Gastrocnemius medialis (tissue), 4 donors: Measurements from ENCODE around the gene MED12. TPM values are rescaled to one million over a fixed set of nuclear protein-coding genes. Genes with fewer than 3 reads are reported as not detected.
"Not testable (repeated sequence)": the region's sequence is repeated elsewhere in the genome, so short reads cannot be mapped to it uniquely, and the experiment has no call there.

ENCODE experiments used
- ATAC-seq, 2 donors: fragments of 150-250 bp; one replicate each; pipeline ENCODE4 v1.9.1; 2016
- DNase-seq, 2 donors: peaks; one replicate each; pipeline ENCODE4 v3.0.0-alpha.2; 2019
- H3K27ac ChIP-seq, 4 donors: fragments of 200-600 bp; sonication (generic); 1 replicate in 1 of 4; 2 replicates in 3 of 4; pipeline ENCODE4 v1.5.1; 2016 to 2018; ENCODE audit warnings: mild to moderate bottlenecking in 2 of 4, moderate library complexity in 1 of 4
- H3K27me3 ChIP-seq, 3 donors: fragments of 200-600 bp; sonication (generic) in 2 of 3; 1 replicate in 1 of 3; 2 replicates in 2 of 3; pipeline versions ENCODE4 v1.5.1 to v1.6.0; 2016 to 2019; ENCODE audit warnings: mild to moderate bottlenecking in 1 of 3, moderate library complexity in 1 of 3
- H3K36me3 ChIP-seq, 2 donors: fragments of 200-600 bp; sonication (generic) in 1 of 2; one replicate each; pipeline ENCODE4 v1.5.1; 2017 to 2018
- H3K4me1 ChIP-seq, 2 donors: fragments of 200-600 bp; sonication (generic) in 1 of 2; one replicate each; pipeline ENCODE4 v1.5.1; 2016 to 2017; ENCODE audit warnings: mild to moderate bottlenecking in 2 of 2
- H3K4me3 ChIP-seq, 4 donors: fragments of 200-600 bp; sonication (generic) in 3 of 4; 1 replicate in 1 of 4; 2 replicates in 3 of 4; pipeline ENCODE4 v1.5.1; 2016 to 2019; ENCODE audit warnings: mild to moderate bottlenecking in 2 of 4
- H3K9me3 ChIP-seq, 3 donors: fragments of 200-600 bp; sonication (generic) in 2 of 3; 1 replicate in 1 of 3; 2 replicates in 2 of 3; pipeline ENCODE4 v1.5.1; 2016 to 2019
- CTCF ChIP-seq, 5 experiments: fragments of 450-650 bp in 3 of 5; fragments of 200-600 bp in 2 of 5; sonication (generic) in 2 of 5; IDR thresholded peaks in 4 of 5; conservative IDR thresholded peaks in 1 of 5; 1 replicate in 4 of 5; 2 replicates in 1 of 5; pipeline ENCODE4 v1.5.1; 2016 to 2019; ENCODE audit warnings: antibody characterized with exemption in 5 of 5, mild to moderate bottlenecking in 3 of 5, moderate library complexity in 3 of 5
- POLR2A ChIP-seq, 2 donors: fragments of 450-650 bp; IDR thresholded peaks; one replicate each; pipeline ENCODE4 v1.6.1; 2017; ENCODE audit warnings: antibody characterized with exemption in 2 of 2, mild to moderate bottlenecking in 2 of 2, moderate library complexity in 2 of 2
- in situ Hi-C, 4 donors: fragments of 200-750 bp; cut with MboI; loops; one replicate each; pipeline versions ENCODE4 v1.15.0 to v1.8.0; 2017; ENCODE audit warnings: low sequenced_read_pairs in 4 of 4
- intact Hi-C: fragments of 100-400 bp; cut with DNase I; formaldehyde crosslinking; loops from one replicate; pipeline ENCODE4 v1.15.1; 2023; ENCODE audit warnings: low total_unique reads
- total RNA-seq, 4 donors: library from RNA; depleted of rRNA; stranded (reverse); fragments of >200 nt; gene quantifications; one replicate each; pipeline versions ENCODE4 v1.1.0 to v1.2.3, GENCODE V29; 2016

MED12 gene
- total RNA-seq, 4 donors from 2014 or later: 11.8 to 25.5 (median 17.4) TPM

GRCh38 chrX:71177327-71177726 lies 58.9 kb downstream of the MED12 start:
- no peaks in the 10 kb centered on the region for H3K27me3 ChIP-seq
- no peaks in the 10 kb centered on the region for H3K4me1 ChIP-seq
- no peak overlapping the region for H3K4me3 ChIP-seq
- H3K9me3 ChIP-seq: no peaks in the 10 kb centered on the region
- no peaks in the 10 kb centered on the region for H3K36me3 ChIP-seq
- TF ChIP-seq CTCF (IDR thresholded peaks at IDR 0.05 in 4 of 5, conservative IDR thresholded peaks at IDR 0.05 in 1 of 5): no peak
- TF ChIP-seq POLR2A (IDR thresholded peaks at IDR 0.05): no peak
- intact Hi-C loops: no loop called here
- H3K27ac ChIP-seq: no peak overlapping the region
- in situ Hi-C loops: loop anchor here (5.0 to 25.0 kb wide), 3 partner anchors 405 to 415 kb away; no protein-coding TSS in a partner anchor
- no peak for DNase-seq
- no peak for ATAC-seq

GRCh38 chrX:71178908-71179307 lies 60.5 kb downstream of the MED12 start:
- peak; percentile 52 to 71 (median 61) for TF ChIP-seq CTCF (IDR thresholded peaks at IDR 0.05 in 4 of 5, conservative IDR thresholded peaks at IDR 0.05 in 1 of 5)
- TF ChIP-seq POLR2A (IDR thresholded peaks at IDR 0.05): no peak
- DNase-seq (peak; percentile 7 to 39), ATAC-seq (peak in 1 of 2 donors; percentile 14)
- intact Hi-C loops (loop anchor here (1.0 to 2.0 kb wide), 2 partner anchors 61 to 84 kb away; partner anchors contain the start of genes FOXO4 and MED12), in situ Hi-C loops (loop anchor here (5.0 to 25.0 kb wide), 3 partner anchors 407 to 417 kb away; no protein-coding TSS in a partner anchor)
- Histone ChIP-seq H3K27me3 (no peaks in the 10 kb centered on the region), H3K4me1 (no peaks in the 10 kb centered on the region), H3K27ac (peak overlapping the region in 1 of 4 donors; percentile 41), H3K4me3 (no peak overlapping the region), H3K9me3 (no peaks in the 10 kb centered on the region), H3K36me3 (no peaks in the 10 kb centered on the region)

GRCh38 chrX:71180579-71181265 lies 62.3 kb downstream of the MED12 start:
- not testable (repeated sequence) for H3K4me3 ChIP-seq, H3K36me3 ChIP-seq, H3K9me3 ChIP-seq, H3K27me3 ChIP-seq, DNase-seq, H3K4me1 ChIP-seq, ATAC-seq
- in situ Hi-C loops: loop anchor here in 2 of 4 donors (25.0 kb wide), 1 partner anchor 418 kb away; no protein-coding TSS in a partner anchor
- peak overlapping the region; percentile 86 to 91 (median 90) for H3K27ac ChIP-seq
- intact Hi-C loops: loop anchor here (2.0 to 5.0 kb wide), 4 partner anchors 72 to 1048 kb away; partner anchors contain the start of genes IGBP1 and ZMYM3

GRCh38 chrX:71181558-71181909 lies 63.1 kb downstream of the MED12 start:
- intact Hi-C loops: loop anchor here (2.0 to 5.0 kb wide), 4 partner anchors 71 to 1049 kb away; partner anchors contain the start of genes IGBP1 and ZMYM3
- DNase-seq: no peak
- Histone ChIP-seq H3K27me3 (no peaks in the 10 kb centered on the region), H3K4me3 (peak overlapping the region; percentile 56 to 64 (median 60)), H3K9me3 (no peaks in the 10 kb centered on the region), H3K36me3 (no peaks in the 10 kb centered on the region), H3K27ac (peak overlapping the region; percentile 86 to 91 (median 90)), H3K4me1 (no peaks in the 10 kb centered on the region)
- TF ChIP-seq CTCF (IDR thresholded peaks at IDR 0.05 in 4 of 5, conservative IDR thresholded peaks at IDR 0.05 in 1 of 5) (no peak), POLR2A (IDR thresholded peaks at IDR 0.05) (no peak)
- ATAC-seq: peak in 1 of 2 donors; percentile 29
- in situ Hi-C loops: loop anchor here in 2 of 4 donors (25.0 kb wide), 1 partner anchor 419 kb away; no protein-coding TSS in a partner anchor
